HepG2 (cell line): ENCODE data around the gene CYB5A. TPM values are rescaled to one million over a fixed set of nuclear protein-coding genes. Genes with fewer than 3 reads are reported as not detected.

Experiments
- AKAP8 ChIP-seq: sonication (generic); formaldehyde crosslinking; IDR thresholded peaks from 2 replicates; pipeline ENCODE4 v1.5.1; 2020; ENCODE audit warnings: mild to moderate bottlenecking, missing genetic modification reagents
- ASH2L ChIP-seq: fragments of 300-600, 200-600 bp; sonication (generic); IDR thresholded peaks from 2 replicates; pipeline ENCODE4 v1.7.0; 2017; ENCODE audit warnings: low read depth, mild to moderate bottlenecking, moderate library complexity, mixed read lengths, low read length; ENCODE audit not compliant: insufficient read length
- ELF4 ChIP-seq: sonication (generic); formaldehyde crosslinking; IDR thresholded peaks from 2 replicates; pipeline ENCODE4 v1.5.0; 2020; ENCODE audit warnings: missing genetic modification reagents, mild to moderate bottlenecking, moderate library complexity, borderline replicate concordance
- FOSL2 ChIP-seq: sonication (generic); formaldehyde crosslinking; IDR thresholded peaks from 2 replicates; pipeline ENCODE4 v1.4.0; 2020; ENCODE audit warnings: missing genetic modification reagents
- FOXA3 ChIP-seq: IDR thresholded peaks from 2 replicates; pipeline ENCODE4 v1.6.1; 2016; ENCODE audit warnings: missing genetic modification reagents, missing compliant biosample characterization
- HHEX ChIP-seq: IDR thresholded peaks from 2 replicates; pipeline ENCODE4 v1.6.1; 2016; ENCODE audit warnings: control low read depth
- HNRNPK ChIP-seq: fragments of 200-400 bp; formaldehyde crosslinking; IDR thresholded peaks from 2 replicates; pipeline ENCODE4 v1.6.1; 2018; ENCODE audit warnings: low read length, low read depth, moderate library complexity, mild to moderate bottlenecking; ENCODE audit not compliant: poor library complexity, severe bottlenecking
- JDP2 ChIP-seq: sonication (generic); formaldehyde crosslinking; IDR thresholded peaks from 2 replicates; pipeline ENCODE4 v1.8.1; 2022; ENCODE audit warnings: missing genetic modification reagents, borderline replicate concordance
- POLR2G ChIP-seq: fragments of 200-400 bp; formaldehyde crosslinking; IDR thresholded peaks from 2 replicates; pipeline ENCODE4 v1.6.1; 2018; ENCODE audit warnings: mild to moderate bottlenecking, low read depth, low read length, moderate library complexity
- RARA ChIP-seq: IDR thresholded peaks from 2 replicates; pipeline ENCODE4 v1.6.1; 2016; ENCODE audit warnings: missing genetic modification reagents, missing compliant biosample characterization
- RBAK ChIP-seq: sonication (generic); formaldehyde crosslinking; IDR thresholded peaks from 2 replicates; pipeline ENCODE4 v1.5.1; 2020; ENCODE audit warnings: mild to moderate bottlenecking, missing genetic modification reagents
- SUZ12 ChIP-seq: fragments of 150-350 bp; IDR thresholded peaks from 2 replicates; pipeline ENCODE4 v1.6.1; 2014; ENCODE audit warnings: low read depth, low read length
- TAF15 ChIP-seq: fragments of 200-400 bp; formaldehyde crosslinking; IDR thresholded peaks from one replicate; pipeline ENCODE4 v1.6.1; 2018; ENCODE audit warnings: mild to moderate bottlenecking, low read depth, low read length; ENCODE audit not compliant: poor library complexity, severe bottlenecking
- TBP ChIP-seq: sonication (generic); formaldehyde crosslinking; IDR thresholded peaks from 2 replicates; pipeline ENCODE4 v1.5.0; 2020; ENCODE audit warnings: missing genetic modification reagents
- ZKSCAN5 ChIP-seq: sonication (generic); formaldehyde crosslinking; IDR thresholded peaks from 2 replicates; pipeline ENCODE4 v1.5.1; 2020; ENCODE audit warnings: mild to moderate bottlenecking, missing genetic modification reagents
- ZNF263 ChIP-seq: sonication (generic); formaldehyde crosslinking; IDR thresholded peaks from 2 replicates; pipeline ENCODE4 v1.4.0; 2020; ENCODE audit warnings: missing genetic modification reagents
- ZNF614 ChIP-seq: IDR thresholded peaks from 2 replicates; pipeline ENCODE4 v1.6.1; 2018; ENCODE audit warnings: missing biosample characterization, missing genetic modification reagents, inconsistent platforms, borderline replicate concordance
- ZNF720 ChIP-seq: sonication (generic); formaldehyde crosslinking; IDR thresholded peaks from 2 replicates; pipeline ENCODE4 v1.4.0; 2020; ENCODE audit warnings: missing genetic modification reagents
- ZNF724P ChIP-seq: sonication (generic); formaldehyde crosslinking; IDR thresholded peaks from 2 replicates; pipeline ENCODE4 v1.8.0; 2022; ENCODE audit warnings: missing genetic modification reagents, borderline replicate concordance
- ZSCAN30 ChIP-seq: sonication (generic); formaldehyde crosslinking; IDR thresholded peaks from 2 replicates; pipeline ENCODE4 v1.5.0; 2020; ENCODE audit warnings: mild to moderate bottlenecking, missing genetic modification reagents
- polyA plus RNA-seq, 8 experiments: library from polyadenylated mRNA; depleted of rRNA in 3 of 8; stranded (reverse) in 7 of 8; unstranded in 1 of 8; fragments of >200 nt; fragmentation: Illumina TruSeq in 4 of 8; extraction: Trizol in 4 of 8; gene quantifications; 2 replicates each; pipeline versions ENCODE4 v1.2.1 to v1.2.3, GENCODE V29; 2011 to 2016; ENCODE audit warnings: low read depth in 4 of 8, missing spikeins in 1 of 8, mixed read lengths in 1 of 8; ENCODE audit not compliant: insufficient read depth in 1 of 8
- total RNA-seq, 5 experiments: library from RNA; depleted of rRNA; stranded (reverse); fragments of >200 nt; fragmentation: Illumina TruSeq; extraction: Trizol; gene quantifications; 2 replicates each; pipeline ENCODE4 v1.2.3, GENCODE V29; 2016; ENCODE audit warnings: low read depth in 1 of 5
- TF ChIP-seq, protein P1 (sequence below): conservative IDR thresholded peaks from 2 replicates; pipeline ENCODE4 v1.6.1; 2018; ENCODE audit warnings: missing genetic modification reagents
- TF ChIP-seq, protein P2 (sequence below): sonication (generic); formaldehyde crosslinking; IDR thresholded peaks from 2 replicates; pipeline ENCODE4 v1.5.0; 2020; ENCODE audit warnings: missing genetic modification reagents
- TF ChIP-seq, protein P3 (sequence below): fragments of 450-650 bp; IDR thresholded peaks from 2 replicates; pipeline ENCODE4 v1.6.1; 2017
- TF ChIP-seq, protein P4 (sequence below): fragments of 450-650 bp; IDR thresholded peaks from 2 replicates; pipeline ENCODE4 v1.6.1; 2017; ENCODE audit warnings: mild to moderate bottlenecking

Gene CYB5A
- total and polyA plus RNA-seq, 2 of the 13 experiments (the other 11 are each of a cell fraction or from before 2014, with no cell fraction given), result 215 to 356 TPM

DNA sequence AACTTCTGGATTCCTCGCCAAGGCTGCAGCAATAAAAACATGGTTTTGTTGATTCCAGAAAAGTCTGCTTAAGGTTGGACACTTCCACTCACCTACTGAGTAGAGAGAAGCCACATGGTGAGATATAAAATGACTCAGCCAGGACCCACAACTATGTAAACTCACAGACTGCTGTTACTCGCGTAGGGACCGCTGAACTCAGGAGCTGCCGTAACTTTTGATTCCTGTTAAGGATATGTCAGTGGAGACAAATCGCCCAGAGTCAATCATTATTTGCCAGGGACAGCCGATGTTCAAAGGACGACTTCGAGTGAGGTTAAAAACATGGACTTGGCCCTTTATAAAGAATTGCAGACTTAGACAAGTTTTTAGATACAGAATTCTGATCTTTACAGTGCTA lies 25.6 kb downstream of the CYB5A start (continued):
- TF ChIP-seq, protein P1, sequence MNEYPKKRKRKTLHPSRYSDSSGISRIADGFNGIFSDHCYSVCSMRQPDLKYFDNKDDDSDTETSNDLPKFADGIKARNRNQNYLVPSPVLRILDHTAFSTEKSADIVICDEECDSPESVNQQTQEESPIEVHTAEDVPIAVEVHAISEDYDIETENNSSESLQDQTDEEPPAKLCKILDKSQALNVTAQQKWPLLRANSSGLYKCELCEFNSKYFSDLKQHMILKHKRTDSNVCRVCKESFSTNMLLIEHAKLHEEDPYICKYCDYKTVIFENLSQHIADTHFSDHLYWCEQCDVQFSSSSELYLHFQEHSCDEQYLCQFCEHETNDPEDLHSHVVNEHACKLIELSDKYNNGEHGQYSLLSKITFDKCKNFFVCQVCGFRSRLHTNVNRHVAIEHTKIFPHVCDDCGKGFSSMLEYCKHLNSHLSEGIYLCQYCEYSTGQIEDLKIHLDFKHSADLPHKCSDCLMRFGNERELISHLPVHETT (CRISPR knock-in tag), result no peak
- TF ChIP-seq TBP (CRISPR knock-in tag), result no peak
- TF ChIP-seq, protein P2, sequence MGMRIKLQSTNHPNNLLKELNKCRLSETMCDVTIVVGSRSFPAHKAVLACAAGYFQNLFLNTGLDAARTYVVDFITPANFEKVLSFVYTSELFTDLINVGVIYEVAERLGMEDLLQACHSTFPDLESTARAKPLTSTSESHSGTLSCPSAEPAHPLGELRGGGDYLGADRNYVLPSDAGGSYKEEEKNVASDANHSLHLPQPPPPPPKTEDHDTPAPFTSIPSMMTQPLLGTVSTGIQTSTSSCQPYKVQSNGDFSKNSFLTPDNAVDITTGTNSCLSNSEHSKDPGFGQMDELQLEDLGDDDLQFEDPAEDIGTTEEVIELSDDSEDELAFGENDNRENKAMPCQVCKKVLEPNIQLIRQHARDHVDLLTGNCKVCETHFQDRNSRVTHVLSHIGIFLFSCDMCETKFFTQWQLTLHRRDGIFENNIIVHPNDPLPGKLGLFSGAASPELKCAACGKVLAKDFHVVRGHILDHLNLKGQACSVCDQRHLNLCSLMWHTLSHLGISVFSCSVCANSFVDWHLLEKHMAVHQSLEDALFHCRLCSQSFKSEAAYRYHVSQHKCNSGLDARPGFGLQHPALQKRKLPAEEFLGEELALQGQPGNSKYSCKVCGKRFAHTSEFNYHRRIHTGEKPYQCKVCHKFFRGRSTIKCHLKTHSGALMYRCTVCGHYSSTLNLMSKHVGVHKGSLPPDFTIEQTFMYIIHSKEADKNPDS (CRISPR knock-in tag), result 0 out of 2 replicates have a peak, but pooled peaks have one; percentile 39
- TF ChIP-seq, protein P3, sequence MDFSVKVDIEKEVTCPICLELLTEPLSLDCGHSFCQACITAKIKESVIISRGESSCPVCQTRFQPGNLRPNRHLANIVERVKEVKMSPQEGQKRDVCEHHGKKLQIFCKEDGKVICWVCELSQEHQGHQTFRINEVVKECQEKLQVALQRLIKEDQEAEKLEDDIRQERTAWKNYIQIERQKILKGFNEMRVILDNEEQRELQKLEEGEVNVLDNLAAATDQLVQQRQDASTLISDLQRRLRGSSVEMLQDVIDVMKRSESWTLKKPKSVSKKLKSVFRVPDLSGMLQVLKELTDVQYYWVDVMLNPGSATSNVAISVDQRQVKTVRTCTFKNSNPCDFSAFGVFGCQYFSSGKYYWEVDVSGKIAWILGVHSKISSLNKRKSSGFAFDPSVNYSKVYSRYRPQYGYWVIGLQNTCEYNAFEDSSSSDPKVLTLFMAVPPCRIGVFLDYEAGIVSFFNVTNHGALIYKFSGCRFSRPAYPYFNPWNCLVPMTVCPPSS, result no peak
- peak; percentile 72; the same call in 1 of the 2 replicates for TF ChIP-seq RBAK (CRISPR knock-in tag)
- TF ChIP-seq AKAP8 (CRISPR knock-in tag), result no peak
- TF ChIP-seq, protein P4, sequence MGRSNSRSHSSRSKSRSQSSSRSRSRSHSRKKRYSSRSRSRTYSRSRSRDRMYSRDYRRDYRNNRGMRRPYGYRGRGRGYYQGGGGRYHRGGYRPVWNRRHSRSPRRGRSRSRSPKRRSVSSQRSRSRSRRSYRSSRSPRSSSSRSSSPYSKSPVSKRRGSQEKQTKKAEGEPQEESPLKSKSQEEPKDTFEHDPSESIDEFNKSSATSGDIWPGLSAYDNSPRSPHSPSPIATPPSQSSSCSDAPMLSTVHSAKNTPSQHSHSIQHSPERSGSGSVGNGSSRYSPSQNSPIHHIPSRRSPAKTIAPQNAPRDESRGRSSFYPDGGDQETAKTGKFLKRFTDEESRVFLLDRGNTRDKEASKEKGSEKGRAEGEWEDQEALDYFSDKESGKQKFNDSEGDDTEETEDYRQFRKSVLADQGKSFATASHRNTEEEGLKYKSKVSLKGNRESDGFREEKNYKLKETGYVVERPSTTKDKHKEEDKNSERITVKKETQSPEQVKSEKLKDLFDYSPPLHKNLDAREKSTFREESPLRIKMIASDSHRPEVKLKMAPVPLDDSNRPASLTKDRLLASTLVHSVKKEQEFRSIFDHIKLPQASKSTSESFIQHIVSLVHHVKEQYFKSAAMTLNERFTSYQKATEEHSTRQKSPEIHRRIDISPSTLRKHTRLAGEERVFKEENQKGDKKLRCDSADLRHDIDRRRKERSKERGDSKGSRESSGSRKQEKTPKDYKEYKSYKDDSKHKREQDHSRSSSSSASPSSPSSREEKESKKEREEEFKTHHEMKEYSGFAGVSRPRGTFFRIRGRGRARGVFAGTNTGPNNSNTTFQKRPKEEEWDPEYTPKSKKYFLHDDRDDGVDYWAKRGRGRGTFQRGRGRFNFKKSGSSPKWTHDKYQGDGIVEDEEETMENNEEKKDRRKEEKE, result no peak
- TF ChIP-seq HHEX, result no peak
- 0 out of 2 replicates have a peak, but pooled peaks have one; percentile 44 for TF ChIP-seq ZNF724P (CRISPR knock-in tag)
- no peak for TF ChIP-seq ZNF720
- TF ChIP-seq JDP2 (CRISPR knock-in tag), result no peak
- no peak for TF ChIP-seq TAF15
- peak; percentile 61 for TF ChIP-seq ASH2L
- no peak for TF ChIP-seq ELF4 (CRISPR knock-in tag)
- no peak for TF ChIP-seq POLR2G
- TF ChIP-seq FOXA3 (CRISPR knock-in tag), result peak; percentile 43; the same call in 1 of the 2 replicates
- TF ChIP-seq HNRNPK, result no peak
- TF ChIP-seq FOSL2 (CRISPR knock-in tag), result peak; percentile 85
- TF ChIP-seq ZKSCAN5, result no peak
- no peak for TF ChIP-seq SUZ12
- no peak for TF ChIP-seq ZNF614 (CRISPR knock-in tag)
- no peak for TF ChIP-seq ZNF263
- TF ChIP-seq RARA (CRISPR knock-in tag), result peak; percentile 35; the same call in 1 of the 2 replicates
- TF ChIP-seq ZSCAN30 (CRISPR knock-in tag), result no peak
